HG02943 (cell line): Measurements from ENCODE around the gene DNAJC28.
"Not testable (repeated sequence)": the region's sequence is repeated elsewhere in the genome, so short reads cannot be mapped to it uniquely, and the experiment has no call there.

ENCODE experiments used
- ATAC-seq: cut with Tn5 transposase; IDR thresholded peaks from one replicate; pipeline ENCODE4 v1.9.1; 2021; ENCODE audit warnings: mild to moderate bottlenecking, low read depth, moderate library complexity; ENCODE audit not compliant: unreplicated experiment

Gene DNAJC28

DNA sequence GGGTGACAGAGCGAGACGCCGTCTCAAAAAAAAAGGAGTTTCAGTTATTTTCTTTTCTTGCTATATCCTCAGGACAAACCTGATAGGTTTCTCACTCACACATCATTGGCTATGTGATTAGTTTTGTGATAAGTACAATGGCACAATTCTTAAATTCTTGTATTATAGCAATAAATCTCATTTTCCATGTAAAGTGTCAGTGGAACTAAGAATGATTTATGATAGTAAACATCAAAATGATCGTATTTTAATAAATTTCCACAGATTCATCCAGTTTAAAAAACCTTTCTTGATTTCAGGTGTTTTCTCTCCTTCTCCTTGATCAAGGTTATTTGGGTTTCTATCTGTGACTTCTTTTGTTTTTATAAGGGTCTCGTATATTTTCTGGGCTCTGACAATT, 3.5 kb downstream of the DNAJC28 start:
- ATAC-seq = no peak

DNA sequence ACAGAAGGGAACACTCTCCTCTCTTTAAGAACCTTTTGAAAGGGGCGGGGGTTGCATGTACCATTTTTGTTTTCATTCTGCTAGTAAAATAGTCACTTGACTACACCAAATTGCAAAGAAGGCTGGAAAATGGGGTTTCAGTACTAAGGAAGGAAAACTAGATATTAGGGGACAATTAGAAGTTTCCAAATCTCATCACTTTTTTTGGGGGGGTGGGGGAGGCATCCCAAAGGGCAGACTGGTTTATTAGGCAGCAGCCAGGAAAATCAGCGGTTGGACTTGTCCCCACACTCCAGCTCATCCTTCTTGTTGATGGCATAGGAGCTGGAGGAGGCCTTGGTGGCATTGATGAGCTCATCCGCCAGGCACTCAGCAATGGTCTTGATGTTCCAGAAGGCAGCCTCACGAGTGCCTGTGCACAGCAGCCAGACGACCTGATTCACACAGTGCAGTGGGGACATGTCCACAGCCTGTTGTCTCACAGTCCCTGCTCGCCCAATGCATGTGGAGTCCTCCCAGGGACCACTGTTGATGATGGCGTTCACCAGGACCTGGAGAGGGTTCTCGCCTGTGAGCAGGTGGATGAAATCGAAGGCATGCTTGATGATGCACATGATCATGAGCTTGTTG, 10.1 kb downstream of the DNAJC28 start:
- ATAC-seq = no peak

DNA sequence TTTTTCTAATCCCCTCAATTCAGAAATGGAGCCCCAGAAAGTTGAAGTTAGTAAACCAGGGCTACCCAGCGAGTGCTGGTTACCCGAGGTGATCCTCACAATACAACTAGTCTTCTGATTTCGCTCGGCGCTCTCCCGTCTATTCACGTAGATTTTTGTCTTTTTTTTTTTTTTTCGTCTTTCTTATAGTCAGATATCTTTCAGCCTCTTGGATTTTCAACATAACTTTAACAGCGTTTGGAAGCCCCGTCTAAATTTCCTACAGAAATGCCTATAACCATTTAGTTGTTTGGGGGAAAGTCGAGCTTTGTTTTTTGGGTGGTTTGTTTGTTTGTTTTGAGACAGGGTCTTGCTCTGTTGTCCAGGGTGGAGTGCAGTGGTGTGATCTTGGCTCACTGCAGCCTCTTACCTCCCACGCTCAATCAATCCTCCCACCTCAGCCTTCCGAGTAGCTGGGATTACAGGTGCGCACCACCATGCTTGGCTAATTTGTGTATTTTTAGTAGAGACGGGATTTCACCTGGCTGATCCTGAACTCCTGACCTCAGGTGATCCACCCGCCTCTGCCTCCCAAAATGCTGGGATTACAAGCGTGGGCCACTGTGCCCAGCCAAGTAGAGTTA, 10.9 kb downstream of the DNAJC28 start:
- no peak for ATAC-seq

DNA sequence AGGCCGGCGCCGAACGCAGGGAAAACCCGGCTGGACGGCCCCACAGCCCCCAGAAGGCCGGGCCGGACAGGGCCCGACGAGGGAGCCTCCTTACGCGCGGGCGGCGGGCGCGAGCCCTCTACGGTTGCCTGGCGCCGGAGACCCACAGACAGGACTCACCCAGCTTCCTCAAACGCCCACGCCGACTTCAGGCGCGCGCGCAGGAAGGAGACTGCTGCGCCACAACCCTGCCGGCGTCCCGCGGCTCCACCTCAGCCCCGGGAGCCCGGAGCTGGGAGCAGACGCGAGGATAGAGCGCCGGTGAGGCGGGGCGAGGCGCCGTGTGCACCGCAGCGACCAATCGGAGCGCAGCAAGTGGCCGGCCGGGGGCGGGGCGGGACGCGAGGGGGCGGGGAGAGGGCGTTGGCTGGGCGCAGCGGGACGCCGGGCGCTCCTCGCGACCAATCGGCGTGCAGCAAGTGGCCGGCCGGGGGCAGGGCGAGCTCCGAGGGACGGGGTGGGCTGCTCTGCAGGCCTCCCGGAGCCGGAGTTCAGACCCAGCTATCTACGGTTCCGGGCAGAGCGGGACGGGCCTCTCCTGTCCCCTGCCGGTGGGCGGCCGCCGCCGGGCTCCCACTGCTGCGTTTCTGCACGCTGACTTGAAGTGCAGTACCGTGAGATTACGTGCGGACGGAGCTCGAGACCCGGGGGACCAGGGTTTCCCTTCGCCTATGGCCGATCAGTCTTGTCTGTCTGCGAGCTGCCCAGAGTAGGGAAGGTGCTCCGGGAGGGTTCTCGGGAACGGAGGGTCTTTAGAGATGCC, 11.6 kb downstream of the DNAJC28 start, which contains the start of gene TMEM50B:
TSS of gene TMEM50B (minus strand) at position 296 of the 802 bp plus-strand sequence. CDS start 11,089 bp downstream, outside the sequence.
- ATAC-seq = peak; percentile 92

DNA sequence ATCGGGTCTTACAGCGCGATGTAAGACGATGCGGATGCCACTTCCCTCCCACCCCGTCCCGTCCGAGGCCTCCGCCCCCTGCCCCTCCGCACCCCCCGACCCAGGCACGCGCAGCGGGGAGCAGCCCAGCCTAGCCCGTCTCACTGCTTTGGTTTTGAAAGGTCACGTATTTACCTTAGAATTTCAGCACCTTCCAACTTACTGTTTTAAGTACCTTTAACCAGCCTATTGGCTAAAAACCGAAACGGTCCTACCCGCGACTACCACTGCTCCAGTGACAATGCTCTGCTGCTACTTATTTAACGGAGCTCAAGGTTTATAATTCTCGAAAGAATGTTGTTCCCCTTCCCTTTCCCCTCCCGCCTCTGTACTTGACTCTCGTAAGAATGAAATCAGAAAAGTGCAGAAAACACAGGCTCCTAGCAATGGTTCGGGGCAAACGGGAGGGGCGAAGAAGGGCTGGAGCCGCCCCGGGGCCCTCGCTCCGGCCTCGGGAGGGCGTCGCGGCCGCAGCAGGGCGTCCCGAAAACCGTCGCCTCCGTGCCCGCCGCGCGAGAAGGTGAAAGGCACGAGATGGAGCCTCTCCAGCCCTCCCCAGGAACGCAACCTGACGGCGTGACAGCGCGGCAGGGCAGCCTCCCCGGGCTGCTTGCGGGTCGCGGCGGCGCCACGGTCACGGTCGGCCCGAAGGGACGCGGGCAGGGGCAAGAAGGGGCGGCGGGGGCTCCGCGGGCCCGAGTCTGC, 12.4 kb downstream of the DNAJC28 start:
- ATAC-seq = peak; percentile 28

DNA sequence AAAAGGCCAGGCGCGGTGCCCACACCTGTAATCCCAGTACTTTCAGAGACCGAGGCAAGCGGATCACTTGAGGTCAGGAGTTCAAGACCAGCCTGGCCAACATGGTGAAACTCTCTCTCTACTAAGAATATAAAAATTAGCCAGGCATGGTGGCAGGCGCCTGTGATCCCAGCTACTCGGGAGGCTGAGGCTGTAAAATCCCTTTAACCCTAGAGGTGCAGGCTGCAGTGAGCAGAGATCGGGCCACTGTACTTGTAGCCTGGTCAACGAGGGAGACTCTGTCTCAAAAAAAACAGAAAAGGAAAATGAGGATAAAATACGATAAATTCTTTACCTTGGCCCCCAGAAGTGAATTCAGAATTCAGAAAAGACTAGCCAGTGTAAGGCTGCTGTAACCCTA, 13.3 kb downstream of the DNAJC28 start:
- no peak for ATAC-seq

DNA sequence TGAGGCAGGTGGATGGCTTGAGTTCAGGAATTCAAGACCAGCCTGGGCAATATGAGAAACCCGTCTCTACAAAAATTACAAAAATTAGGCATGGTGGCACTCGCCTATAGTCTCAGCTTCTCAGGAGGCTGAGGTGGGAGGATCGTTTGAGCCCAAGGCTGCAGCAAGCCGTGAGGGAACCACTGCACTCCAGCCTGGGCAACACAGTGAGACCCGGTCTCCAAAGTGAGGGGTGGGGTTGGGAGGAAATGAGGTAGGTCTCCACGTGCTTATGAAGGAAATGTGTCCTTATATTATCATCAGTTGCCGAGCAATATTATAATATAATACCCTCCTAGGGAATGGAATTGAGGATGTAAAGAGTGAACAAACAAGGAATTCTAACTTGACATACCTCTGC, 14.4 kb downstream of the DNAJC28 start:
- no peak for ATAC-seq

DNA sequence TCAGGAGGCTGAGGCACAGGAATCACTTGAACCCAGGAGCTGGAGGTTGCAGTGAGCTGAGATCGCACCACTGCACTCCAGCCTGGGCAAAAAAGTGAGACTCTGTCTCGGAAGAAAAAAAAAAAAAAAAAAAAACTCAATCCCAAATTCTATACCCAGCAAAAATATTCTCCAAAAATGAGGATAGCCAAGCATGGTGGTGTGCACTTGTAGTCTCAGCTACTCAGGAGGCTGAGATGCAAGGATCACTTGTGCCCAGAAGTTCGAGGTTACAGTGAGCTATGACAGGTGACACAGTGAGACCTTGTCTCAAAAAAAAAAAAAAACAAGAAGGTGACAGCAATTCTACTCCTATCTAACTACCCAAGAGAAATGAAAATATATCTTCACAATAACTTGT, 18.2 kb downstream of the DNAJC28 start:
- no peak for ATAC-seq

DNA sequence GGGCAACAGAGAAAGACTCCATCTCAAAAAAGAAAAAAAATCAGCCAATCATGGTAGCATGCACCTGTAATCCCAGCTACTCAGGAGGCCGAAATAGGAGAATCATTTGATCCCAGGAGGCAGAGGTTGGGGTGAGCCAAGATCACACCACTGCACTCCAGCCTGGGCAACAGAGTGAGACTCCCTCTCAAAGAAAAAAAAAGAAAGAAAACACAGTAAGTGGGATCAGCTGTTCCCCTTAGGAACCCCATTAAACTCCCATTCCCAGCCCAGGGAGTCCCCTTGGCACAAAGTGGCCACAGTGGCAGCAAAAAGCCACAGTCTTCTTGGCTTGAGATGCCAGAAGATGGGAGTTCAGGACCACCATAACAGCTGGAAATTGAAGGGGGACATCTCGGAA, 20.8 kb downstream of the DNAJC28 start:
- ATAC-seq = no peak

DNA sequence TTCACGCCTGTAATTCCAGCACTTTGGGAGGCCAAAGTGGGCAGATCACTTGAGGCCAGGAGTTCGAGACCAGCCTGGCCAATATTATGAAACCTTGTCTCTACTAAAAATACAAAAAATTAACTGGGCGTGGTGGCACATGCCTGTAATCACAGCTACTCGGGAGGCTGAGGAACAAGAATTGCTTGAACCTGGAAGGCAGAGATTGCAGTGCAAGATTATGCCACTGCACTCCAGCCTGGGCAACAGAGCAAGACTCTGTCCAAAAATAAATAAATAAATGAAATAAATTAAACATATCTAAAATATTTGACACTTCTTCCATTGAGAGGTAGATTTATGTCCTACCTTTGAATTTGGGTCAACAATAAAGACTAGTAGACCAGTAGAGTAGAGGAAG, 22.3 kb downstream of the DNAJC28 start:
- not testable (repeated sequence) for ATAC-seq

DNA sequence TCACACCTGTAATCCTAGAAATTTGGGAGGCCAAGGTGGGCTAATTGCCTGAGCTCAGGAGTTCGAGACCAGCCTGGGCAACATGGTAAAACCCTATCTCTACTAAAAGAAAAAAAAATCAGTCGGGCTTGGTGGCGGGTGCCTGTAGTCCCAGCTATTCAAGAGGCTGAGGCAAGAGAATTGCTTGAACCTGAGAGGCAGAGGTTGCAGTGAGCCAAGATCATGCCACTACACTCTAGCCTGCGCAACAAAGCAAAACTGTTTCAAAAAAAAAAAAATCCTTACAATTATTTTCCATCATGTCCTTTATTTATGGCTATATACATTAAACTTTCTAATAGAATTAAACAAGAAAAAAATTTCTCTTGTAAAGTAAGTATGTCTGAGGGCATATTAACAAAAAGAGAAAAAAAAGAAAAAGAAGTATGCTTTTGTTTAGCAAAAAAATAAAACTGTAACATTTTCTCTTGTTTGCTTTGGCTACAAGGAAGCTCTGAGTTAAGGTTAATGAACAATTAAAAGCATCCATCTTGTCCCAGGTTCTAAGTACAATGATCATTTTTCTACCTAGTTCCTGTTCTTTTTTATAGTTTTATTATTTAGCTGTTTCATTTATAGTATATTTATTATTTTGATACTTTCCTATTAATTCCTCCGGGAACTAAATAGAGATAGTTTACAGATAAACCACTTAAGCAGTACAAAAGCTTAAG, 29.8 kb downstream of the DNAJC28 start:
- no peak for ATAC-seq

DNA sequence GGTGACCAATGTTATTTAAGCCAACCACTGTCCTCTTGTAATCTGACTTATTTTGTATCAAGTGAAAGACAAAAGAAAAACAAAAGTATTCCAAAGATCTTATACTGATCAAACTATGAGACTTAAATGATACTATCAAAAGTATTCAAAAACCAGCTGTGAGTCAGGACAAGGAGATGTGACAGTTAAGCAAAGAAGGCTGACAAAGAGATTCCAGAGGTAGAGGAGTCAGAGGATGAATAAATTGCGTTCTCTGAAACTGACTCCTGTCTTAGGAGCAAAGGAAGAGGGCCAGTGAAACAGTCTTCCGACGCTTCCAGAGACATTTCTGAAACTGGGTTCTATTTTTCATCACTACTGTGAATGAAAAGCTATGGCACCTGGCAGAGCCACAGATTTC, 32.7 kb downstream of the DNAJC28 start:
- no peak for ATAC-seq

DNA sequence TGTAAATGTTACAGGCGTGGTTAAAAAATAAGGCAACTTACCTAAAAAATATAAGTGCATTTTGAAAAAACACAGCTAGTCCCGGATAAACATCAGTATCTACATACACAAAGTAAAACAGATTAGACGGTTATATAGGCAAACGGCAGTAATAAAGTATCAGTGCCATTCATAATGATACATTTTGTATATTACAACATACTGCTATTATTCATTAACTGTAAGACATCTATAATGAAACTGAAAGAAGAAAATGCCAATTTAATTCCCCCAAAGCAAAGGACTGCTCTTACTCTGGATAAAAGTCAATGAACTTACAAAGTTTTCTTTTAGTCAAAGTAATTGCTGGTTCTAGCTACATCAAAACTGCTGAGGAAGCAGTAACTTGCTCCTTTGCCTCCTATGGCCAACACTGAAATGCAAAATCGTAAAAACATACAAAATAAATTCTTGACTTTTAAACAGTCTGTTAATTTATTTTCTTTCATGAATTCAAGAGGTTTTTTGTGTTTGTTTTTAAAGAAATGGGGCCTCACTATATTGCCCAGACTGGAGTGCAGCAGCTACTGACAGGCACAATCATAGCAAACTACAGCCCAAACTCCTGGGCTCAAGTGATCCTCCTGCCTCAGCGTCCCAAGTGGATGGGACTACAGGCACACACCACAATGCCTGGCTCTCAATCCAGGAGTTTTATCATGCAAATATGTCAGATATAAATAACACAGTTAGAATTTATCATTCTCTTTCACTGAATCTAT, 35.6 kb downstream of the DNAJC28 start:
- ATAC-seq = no peak

DNA sequence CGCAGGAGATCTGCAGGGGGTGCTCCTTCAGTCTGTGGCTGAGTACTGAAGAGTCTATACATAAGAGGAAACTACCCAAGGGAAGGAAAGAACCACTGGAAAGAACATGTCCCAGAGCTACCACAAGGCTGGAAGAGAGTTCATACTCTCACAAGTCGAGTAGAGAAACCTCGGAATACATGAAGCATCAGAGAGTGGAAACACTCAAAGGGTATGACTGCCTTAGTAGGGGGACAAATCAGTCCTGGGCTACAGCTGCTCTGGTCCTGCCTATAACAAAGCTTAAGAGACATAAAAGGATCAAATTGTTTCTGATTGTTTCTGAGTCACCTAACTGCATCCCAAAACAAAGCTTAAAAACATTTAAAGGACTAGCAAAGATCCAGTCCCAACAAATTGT, 39.2 kb downstream of the DNAJC28 start:
- ATAC-seq = no peak

DNA sequence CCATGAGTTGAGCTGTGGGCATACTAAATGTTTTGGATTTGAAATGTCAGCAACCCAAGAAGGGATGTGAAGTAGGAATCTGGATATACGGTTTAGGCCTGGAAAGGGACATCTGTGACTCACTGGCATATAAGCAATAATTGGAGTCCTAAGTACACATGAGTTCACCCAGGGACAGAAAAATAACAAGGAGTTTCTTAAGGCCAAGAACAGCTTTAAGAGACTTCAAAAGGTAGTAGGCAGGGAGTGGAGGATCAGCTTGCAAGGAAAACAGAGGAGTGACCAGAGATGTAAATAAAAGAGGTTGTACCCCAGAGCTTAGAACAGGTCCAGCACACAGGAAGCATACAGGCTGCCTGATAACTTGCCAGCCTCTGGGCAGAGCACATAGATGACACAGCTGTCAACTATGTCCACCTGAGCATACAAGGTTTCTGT, 39.9 kb downstream of the DNAJC28 start:
- ATAC-seq = no peak

DNA sequence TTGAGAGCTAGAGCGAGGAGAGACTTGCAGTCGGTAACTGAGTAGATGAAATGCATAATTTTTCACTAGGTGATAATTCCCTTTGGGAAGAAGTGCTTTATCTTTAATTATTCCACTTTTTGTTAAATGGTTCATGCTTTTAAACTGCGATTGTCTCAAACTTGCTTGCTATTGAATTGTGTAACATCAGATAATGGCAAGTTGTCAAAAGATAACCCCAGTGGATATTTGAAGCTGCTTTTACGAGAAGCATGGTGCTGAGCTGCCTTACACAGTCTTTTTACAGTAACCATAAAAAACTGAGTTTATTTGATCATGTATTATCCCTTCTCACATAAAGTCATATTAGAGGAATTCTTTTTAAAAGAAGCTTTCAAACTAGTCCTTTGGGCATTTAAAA, 41.9 kb downstream of the DNAJC28 start:
- no peak for ATAC-seq

DNA sequence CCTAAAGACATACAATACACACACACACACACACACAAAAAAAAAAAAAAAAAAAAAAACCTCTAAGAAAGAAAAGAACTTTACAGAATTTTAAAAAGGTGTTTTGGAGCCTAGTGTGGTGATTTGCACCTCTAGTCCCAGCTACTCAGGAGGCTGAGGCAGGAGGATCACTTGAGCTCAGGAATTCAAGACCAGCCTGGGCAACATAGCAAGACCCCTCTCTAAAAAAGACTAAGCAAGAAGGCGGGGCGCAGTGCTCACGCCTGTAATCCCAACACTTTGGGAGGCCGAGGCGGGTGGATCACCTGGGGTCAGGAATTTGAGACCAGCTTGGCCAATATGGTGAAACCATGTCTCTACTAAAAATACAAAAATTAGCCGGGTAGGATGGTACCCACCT, 44.9 kb downstream of the DNAJC28 start:
- not testable (repeated sequence) for ATAC-seq

DNA sequence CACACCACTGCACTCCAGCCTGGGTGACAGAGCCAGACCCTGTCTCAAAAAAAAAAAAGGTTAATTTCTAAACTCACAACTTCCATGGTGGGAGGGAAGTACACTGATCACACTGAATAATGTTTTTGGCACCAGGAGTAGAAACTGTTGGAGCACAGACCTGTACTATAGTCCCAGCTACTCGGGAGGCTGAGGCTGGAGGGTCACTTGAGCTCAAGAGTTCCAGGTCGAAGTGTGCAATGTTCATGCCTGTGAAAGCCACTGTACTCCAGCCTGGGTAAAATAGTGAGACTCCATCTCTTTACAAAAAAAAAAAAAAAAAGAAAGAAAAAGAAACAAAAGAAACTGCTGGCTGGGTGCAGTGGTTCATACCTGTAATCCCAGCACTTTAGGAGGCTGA, 47.0 kb downstream of the DNAJC28 start:
- ATAC-seq = no peak

DNA sequence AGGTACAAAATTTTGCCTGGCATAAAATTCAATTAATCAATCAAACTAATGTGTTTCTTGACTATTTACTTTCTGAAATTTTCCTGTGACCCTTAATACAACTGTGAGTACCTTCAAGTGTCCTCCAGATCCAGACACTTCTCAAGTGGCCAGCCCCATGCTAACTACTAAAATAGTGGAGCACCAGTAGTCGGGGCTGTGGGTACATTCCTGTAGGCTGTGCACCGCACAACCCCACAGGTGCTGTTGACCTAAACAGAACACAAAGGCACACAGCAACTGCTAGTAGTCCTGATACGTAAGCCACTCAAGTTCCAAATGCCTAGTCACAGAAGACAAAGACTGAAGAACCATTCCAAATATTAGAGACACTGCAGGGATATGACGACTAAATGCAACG, 48.3 kb downstream of the DNAJC28 start:
- ATAC-seq = no peak
